CMK (cell line): ENCODE results near the gene IPO5.
"Not testable (repeated sequence)": the region's sequence is repeated elsewhere in the genome, so short reads cannot be mapped to it uniquely, and the experiment has no call there.

Experiments used
- DNase-seq: peaks from one replicate; pipeline ENCODE4 v3.0.0-alpha.2; 2010; ENCODE audit warnings: low read depth

IPO5 gene

GRCh38 chr13:98014766-98015165 lies 61.3 kb downstream of the IPO5 start:
- DNase-seq, result no peak

DNA sequence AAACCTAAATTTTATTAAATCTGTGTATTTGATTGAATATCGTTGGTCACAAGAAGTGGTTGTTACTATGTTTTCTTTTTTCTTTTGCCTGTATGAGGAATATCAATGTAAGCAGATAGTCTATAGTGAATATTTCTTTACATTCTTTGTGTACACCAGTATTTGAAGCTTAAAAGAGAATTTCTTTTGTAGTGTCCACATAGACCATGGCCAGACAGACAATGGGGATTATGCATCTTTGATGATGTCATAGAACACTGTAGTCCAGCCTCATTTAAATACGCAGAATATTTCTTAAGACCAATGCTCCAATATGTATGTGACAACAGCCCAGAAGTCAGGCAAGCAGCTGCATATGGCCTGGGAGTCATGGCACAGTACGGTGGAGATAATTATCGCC lies 64.8 kb downstream of the IPO5 start:
- no peak for DNase-seq

- no peak for DNase-seq
These were observed 65.7 kb downstream of the IPO5 start for GRCh38 chr13:98019186-98019585.

DNA sequence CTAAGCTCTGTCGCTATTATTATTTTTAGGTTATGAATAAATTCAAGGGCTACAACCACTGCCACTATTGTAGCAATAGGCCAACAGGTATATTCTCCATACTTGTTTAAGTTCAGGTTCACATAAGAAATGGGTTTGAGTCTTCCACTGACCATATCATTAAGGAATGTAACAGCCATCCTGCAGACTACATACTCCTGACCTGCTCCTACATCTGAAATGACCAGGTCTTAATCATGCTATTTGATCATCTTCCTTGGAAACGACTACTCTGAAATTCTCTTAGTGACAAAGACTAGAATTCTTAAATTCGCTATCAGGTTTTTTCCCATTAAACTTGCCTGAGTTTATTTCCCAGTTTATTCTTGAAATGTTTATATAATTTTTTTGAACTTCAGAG lies 66.8 kb downstream of the IPO5 start:
- DNase-seq, result no peak

DNA sequence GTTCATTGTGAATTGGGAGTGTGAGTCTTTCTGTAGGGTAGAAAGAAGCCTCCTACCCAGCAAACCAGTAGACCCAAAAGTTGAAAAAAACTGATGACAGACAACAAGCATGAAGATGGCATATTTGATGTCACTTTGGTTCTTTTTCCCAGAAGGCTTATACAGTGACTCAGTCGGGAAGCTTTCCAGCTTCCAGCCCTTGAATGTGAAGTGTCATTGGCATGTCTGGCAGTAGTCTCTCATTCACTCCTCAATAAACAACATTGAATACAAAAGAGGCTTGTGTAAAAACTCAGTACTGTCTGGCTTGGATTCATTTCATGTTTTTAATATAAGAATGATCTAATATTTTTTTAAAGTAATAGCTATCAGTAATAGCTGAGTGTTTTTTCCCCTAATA lies 68.7 kb downstream of the IPO5 start:
- DNase-seq, result no peak

DNA sequence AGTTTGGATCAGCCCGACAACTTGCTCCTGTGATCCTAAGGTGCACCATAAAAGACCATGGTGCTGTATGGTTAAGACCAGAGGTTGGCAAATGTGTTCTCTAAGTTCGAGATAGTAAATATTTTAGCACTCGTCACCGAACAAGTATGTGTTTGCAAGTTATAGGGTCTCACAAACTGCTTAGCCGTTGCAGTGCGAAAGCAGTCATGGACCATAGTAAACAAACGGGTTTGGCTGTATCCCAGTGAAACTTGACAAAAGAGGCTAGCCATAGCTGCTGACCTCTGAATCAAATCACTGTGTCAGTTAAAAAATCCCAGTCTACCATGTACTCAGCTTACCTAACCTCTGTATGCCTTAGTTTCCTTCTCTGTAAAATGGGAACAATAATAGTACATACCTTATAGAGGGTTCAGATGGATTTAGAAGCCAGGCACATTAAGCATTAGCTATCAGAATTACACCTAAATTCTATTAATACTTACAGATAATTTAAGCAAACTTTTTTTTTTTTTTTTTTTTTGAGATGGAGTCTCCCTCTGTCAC lies 72.1 kb downstream of the IPO5 start:
- no peak for DNase-seq

GRCh38 chr13:98026457-98026857 lies 73.0 kb downstream of the IPO5 start:
- DNase-seq, result no peak

DNA sequence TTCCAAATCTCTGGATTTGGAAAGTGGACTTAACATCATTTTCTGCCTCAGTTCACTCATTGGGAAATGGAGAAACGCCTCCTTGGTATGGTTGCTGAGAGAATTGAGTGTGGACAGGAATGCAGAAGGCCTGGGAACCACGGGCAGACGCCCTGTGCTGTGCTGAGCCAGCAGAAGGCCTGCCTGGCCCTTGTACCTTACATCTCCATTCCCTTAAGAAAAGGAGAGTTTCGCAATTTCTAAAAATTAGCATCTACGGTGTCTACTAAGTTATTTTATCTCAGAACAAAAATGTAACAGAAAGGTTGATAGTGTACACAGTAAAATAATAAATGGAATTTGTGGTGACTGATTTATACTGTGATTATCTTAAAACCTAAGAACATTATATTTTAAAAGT lies 78.7 kb downstream of the IPO5 start:
- DNase-seq, result no peak

DNA sequence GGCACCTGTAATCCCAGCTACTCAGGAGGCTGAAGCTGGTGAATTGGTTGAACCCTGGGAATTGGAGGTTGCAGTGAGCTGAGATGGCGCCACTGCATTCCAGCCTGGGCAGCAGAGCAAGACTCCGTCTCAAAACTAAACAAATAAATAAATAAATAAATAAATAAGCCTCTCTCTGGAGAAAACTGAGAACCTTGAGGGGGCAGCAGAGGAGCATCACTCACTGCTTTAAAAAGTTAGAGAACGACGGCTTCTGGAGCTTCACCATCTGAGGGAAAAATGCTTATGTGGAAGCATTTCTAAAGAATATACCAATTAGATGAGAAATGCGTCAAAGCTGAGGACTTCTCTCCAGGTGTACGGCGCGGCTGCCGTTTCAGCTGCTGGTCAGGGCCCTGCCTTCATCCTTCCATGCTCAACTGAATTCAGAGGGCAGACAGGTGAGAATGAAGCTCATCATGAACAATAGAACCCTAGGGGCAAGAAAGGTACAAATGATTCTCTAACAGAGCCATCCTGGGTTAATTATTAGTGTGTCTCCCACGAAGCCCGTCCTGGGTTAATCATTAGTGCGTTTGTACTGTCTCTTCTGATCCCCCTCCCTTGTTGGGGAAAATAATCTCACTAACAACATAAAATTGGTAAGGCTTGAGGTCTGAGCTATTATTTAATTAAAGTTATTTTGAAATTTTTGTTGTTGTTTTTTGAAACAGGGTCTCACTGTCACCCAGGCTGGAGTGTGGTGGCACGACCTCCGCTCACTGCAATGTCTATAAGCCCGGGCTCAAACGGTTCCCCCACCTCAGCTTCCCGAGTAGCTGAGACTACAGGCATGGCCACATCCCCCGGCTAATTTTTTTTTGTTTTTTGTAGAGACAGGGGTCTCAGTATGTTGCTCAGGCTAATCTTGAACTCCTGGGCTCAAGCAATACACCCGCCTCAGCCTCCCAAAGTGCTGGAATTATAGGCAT lies 80.1 kb downstream of the IPO5 start:
- DNase-seq, result no peak

GRCh38 chr13:98035373-98035772 lies 81.9 kb downstream of the IPO5 start:
- DNase-seq, result no peak

- DNase-seq, result not testable (repeated sequence)
These were observed 83.3 kb downstream of the IPO5 start for GRCh38 chr13:98036564-98037302.

DNA sequence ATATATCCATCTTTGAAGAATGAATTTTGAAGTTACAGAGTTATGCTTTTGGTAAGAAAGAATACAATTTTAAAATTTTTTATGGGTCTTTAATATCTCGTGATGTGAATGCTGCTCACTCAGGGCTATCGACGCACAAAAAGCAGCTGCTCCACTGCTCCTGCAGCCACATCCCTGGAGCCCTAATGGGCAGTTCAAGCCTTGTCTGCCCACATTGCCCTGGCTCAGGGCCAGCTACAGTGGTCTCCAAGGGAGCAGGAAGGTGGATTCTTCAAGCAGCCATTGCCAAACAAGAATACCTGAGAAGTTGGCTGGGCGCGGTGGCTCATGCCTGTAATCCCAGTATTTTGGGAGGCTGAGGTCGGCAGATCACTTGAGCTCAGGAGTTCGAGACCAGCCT lies 85.8 kb downstream of the IPO5 start:
- no peak for DNase-seq

- no peak for DNase-seq
These were observed 86.5 kb downstream of the IPO5 start for GRCh38 chr13:98039964-98040363.

DNA sequence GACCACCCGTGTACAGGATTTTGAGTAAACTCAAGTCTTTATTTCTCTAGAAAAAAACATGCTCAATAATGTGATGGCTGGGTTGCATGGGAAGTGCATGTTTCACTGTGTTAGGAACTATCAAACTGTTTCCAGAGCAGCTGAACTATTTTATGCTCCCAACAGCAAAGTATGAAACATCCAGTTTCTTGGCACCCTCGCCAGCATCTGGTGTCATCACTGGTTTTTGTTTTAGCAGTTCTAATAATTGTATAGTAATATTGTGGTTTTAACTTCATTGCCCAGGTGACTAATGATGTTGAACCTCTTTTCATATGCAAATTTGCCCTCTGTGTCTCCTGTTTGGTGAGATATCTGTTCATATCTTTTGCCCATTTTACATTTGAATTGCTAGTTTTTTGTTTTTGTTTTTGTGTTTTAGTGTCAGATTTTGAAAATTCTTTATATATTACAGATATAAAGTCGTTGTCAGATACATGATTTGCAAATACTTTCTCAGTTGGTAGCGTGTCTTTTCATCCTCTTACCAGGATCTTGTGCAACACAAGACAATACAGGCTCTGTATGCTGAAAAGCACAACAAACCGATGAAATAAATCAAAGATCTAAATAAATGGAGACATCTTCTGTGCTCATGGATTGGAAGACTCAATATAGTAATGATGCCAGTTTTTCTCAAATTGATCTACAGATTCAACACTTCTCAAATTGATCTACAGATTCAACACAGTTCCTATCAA lies 87.8 kb downstream of the IPO5 start:
- no peak for DNase-seq

DNA sequence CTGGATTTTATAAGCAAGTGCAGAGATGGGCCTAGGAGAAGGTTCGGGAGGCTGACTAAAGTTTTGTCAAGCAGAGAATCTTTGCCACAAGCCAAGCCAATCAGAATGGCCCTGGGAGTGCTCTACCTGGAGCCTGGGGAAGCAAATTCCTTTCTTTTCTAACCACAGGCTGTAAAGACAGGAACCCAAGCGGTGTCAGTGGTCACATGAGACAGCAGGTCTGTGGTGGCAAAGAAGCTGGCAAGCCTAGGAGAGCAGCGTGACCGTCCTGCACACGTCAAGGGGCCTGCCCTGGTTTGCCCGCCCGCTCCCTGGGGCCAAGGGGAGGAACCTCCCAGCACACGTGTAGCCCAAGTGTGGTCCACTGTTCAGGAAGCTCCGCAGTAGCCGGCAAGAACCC lies 90.8 kb downstream of the IPO5 start:
- no peak for DNase-seq

DNA sequence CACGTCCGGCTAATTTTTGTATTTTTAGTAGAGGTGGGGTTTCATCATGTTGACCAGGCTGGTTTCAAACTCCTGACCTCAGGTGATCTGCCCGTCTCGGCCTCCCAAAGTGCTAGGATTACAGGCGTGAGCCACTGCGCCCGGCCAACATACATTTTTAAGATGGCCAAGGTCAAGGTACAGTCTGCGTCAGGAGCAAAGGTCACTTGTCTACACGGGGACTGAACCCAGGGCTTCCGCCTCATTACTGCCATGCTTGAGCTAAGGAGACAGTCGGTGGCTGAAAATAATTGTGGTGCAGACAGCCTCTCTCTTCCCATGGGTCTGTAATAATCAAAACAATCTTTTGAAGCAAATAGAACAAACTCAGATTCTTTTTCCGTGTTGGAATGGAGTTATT lies 94.3 kb downstream of the IPO5 start:
- not testable (repeated sequence) for DNase-seq

DNA sequence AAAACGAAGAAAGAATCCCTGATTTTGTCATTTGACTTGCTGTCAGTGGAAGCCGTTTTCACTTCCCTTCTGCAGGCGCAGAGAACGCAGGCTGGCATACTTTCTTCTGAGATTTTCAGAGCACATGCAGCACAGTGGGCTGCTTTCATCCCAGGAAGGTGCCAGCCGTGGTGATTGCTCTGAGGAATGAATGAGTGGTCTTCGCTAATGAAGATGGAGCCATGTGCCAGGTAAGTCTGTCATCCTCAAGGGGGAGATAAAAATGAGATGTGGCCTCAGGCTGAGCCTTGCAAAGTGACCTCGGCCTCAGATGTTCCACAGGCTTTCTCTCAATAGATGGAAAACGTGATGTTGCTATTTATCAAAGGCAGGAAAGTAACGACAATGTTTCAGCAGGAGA lies 94.8 kb downstream of the IPO5 start:
- no peak for DNase-seq

DNA sequence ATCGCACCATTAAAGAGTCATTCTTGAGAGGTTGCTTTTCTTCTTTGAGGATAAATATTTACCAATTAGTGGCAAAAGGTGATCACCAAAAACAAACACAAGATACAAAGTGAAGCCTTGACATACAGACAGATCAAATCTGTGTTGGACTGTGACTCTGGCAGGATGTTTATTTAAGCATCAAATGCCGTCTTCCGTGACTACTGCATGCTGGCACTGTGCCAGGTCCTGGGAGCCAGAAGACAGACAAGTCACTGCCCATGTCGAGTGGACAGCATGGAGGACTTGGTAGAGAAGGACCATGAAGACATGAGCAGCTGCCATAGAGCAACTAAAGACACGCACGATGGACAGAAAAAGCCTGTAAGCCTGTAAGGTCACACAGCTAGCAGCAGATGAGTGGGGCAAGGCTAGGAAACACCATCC lies 96.6 kb downstream of the IPO5 start:
- DNase-seq, result no peak

DNA sequence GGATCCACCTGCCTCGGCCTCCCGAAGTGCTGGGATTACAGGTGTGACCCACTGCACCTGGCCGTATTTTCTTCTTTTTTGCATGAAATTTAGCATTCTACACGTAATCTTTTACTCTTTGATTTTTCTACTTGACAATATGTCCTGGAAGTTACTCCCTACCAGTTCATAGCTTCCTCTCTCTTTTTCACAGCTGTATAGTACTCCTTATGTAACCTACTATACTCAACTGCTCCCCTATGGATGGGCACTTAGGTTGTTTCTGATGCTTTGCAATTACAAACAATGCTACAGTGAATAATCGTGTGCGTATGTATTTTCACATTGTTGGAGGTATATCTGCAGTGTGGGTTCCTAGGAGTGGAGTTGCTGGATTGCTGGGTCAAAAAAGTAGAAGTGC lies 98.9 kb downstream of the IPO5 start:
- no peak for DNase-seq

- no peak for DNase-seq
These were observed 100.8 kb downstream of the IPO5 start for GRCh38 chr13:98054301-98054700.

GRCh38 chr13:98055623-98056022 lies 102.1 kb downstream of the IPO5 start:
- no peak for DNase-seq

GRCh38 chr13:98056839-98057410 lies 103.5 kb downstream of the IPO5 start:
- no peak for DNase-seq
